SK-N-SH (cell line): ENCODE data around the gene ZNF142. TPM values are rescaled to one million over a fixed set of nuclear protein-coding genes. Genes with fewer than 3 reads are reported as not detected.

Experiments
- CTCF ChIA-PET: fragments of 300-600, 350-600 bp; formaldehyde crosslinking; extraction: SDS; loops from one replicate; lab custom pipeline; 2021; lab: Yijun Ruan, JAX
- POLR2A ChIA-PET: fragments of 350-600 bp; sonication (Branson Sonifier 250); formaldehyde crosslinking; extraction: SDS; loops from one replicate; lab custom pipeline; 2020; ENCODE audit warnings: antibody characterized with exemption, inconsistent platforms; lab: Yijun Ruan, JAX
- DNase-seq: peaks from one replicate; pipeline ENCODE4 v3.0.0; 2012
- H2AFZ ChIP-seq: fragments of 200-600 bp; sonication (generic); 2 replicates; pipeline ENCODE4 v1.8.1; 2016; ENCODE audit warnings: antibody characterized with exemption, mild to moderate bottlenecking, low read depth
- H3F3A ChIP-seq: fragments of 200-600 bp; sonication (generic); replicated peaks from 2 replicates; pipeline ENCODE3; 2016; ENCODE audit warnings: antibody characterized with exemption, mild to moderate bottlenecking; ENCODE audit not compliant: insufficient read depth
- H3K27ac ChIP-seq, 2 experiments: fragments of 200-500 bp in 1 of 2; fragments of 200-600 bp in 1 of 2; sonication (Bioruptor generic) in 1 of 2; sonication (generic), shearing (Covaris generic) in 1 of 2; 2 replicates each; pipeline versions ENCODE4 v1.5.1 to v1.6.1; 2014 to 2016; ENCODE audit warnings: low read depth in 2 of 2, inconsistent platforms in 1 of 2, low read length in 1 of 2, mild to moderate bottlenecking in 1 of 2, mixed read lengths in 1 of 2
- H3K27me3 ChIP-seq: fragments of 200-600 bp; sonication (generic), shearing (Covaris generic); 2 replicates; pipeline ENCODE4 v1.6.1; 2016; ENCODE audit warnings: mixed run types; ENCODE audit not compliant: insufficient read depth
- H3K36me3 ChIP-seq, 2 experiments: fragments of 200-500 bp in 1 of 2; fragments of 200-600 bp in 1 of 2; sonication (Bioruptor generic) in 1 of 2; sonication (generic) in 1 of 2; replicated peaks in 1 of 2; 2 replicates each; pipeline versions ENCODE3 to v1.5.1; 2014 to 2016; ENCODE audit warnings: low read length in 1 of 2, mild to moderate bottlenecking in 1 of 2; ENCODE audit not compliant: insufficient read depth in 2 of 2, control insufficient read depth in 1 of 2
- H3K4me1 ChIP-seq, 2 experiments: fragments of 200-500 bp in 1 of 2; fragments of 200-600 bp in 1 of 2; sonication (Bioruptor generic) in 1 of 2; sonication (generic), shearing (Covaris generic) in 1 of 2; 2 replicates each; pipeline versions ENCODE4 v1.5.1 to v1.6.1; 2014 to 2016; ENCODE audit warnings: low read depth in 1 of 2, low read length in 1 of 2, mixed run types in 1 of 2; ENCODE audit not compliant: insufficient read depth in 2 of 2, control insufficient read depth in 1 of 2
- H3K4me2 ChIP-seq: fragments of 200-600 bp; sonication (generic), shearing (Covaris generic); 2 replicates; pipeline ENCODE4 v1.6.1; 2017; ENCODE audit warnings: mixed run types
- H3K4me3 ChIP-seq, 2 experiments: fragments of 200-500 bp in 1 of 2; fragments of 200-600 bp in 1 of 2; sonication (Bioruptor generic) in 1 of 2; sonication (generic), shearing (Covaris generic) in 1 of 2; 2 replicates each; pipeline versions ENCODE4 v1.5.1 to v1.8.1; 2014 to 2016; ENCODE audit warnings: low read depth in 2 of 2, inconsistent platforms in 1 of 2, low read length in 1 of 2, mild to moderate bottlenecking in 1 of 2, mixed read lengths in 1 of 2, moderate library complexity in 1 of 2
- H3K79me2 ChIP-seq: fragments of 200-600 bp; sonication (generic); 2 replicates; pipeline ENCODE4 v1.8.1; 2017; ENCODE audit warnings: mild to moderate bottlenecking; ENCODE audit not compliant: insufficient read depth
- H3K9ac ChIP-seq: fragments of 200-600 bp; sonication (generic); 2 replicates; pipeline ENCODE4 v1.6.1; 2017; ENCODE audit warnings: mixed run types
- H3K9me2 ChIP-seq: fragments of 200-600 bp; sonication (generic); 2 replicates; pipeline ENCODE4 v1.6.1; 2017; ENCODE audit warnings: mixed run types
- H3K9me3 ChIP-seq: fragments of 200-600 bp; sonication (generic); 2 replicates; pipeline ENCODE4 v1.6.1; 2017; ENCODE audit warnings: mixed run types, mild to moderate bottlenecking, moderate library complexity
- H4K20me1 ChIP-seq: fragments of 200-600 bp; sonication (generic); 2 replicates; pipeline ENCODE4 v1.6.1; 2017; ENCODE audit warnings: mild to moderate bottlenecking, mixed run types; ENCODE audit not compliant: insufficient read depth
- ELF1 ChIP-seq: IDR thresholded peaks from 2 replicates; pipeline ENCODE4 v1.4.0; 2012
- FOXJ3 ChIP-seq: sonication (generic); formaldehyde crosslinking; IDR thresholded peaks from 2 replicates; pipeline ENCODE4 v1.5.1; 2020; ENCODE audit warnings: mild to moderate bottlenecking, missing genetic modification reagents
- FOXM1 ChIP-seq: IDR thresholded peaks from 2 replicates; pipeline ENCODE4 v1.4.0; 2012; ENCODE audit warnings: low read depth, mild to moderate bottlenecking
- GABPA ChIP-seq: IDR thresholded peaks from 2 replicates; pipeline ENCODE4 v1.4.0; 2012; ENCODE audit warnings: low read depth, mild to moderate bottlenecking
- GATA2 ChIP-seq: sonication (generic); formaldehyde crosslinking; IDR thresholded peaks from 2 replicates; pipeline ENCODE4 v1.5.0; 2020; ENCODE audit warnings: mild to moderate bottlenecking, missing genetic modification reagents
- JUND ChIP-seq: IDR thresholded peaks from 2 replicates; pipeline ENCODE4 v1.4.0; 2012
- MEF2A ChIP-seq: IDR thresholded peaks from 2 replicates; pipeline ENCODE4 v1.4.0; 2012; ENCODE audit warnings: low read depth, borderline replicate concordance
- MXI1 ChIP-seq: IDR thresholded peaks from 2 replicates; pipeline ENCODE4 v1.6.1; 2012; ENCODE audit warnings: mild to moderate bottlenecking, low read depth, low read length, improper control_type of control experiment
- NRF1 ChIP-seq: IDR thresholded peaks from 2 replicates; pipeline ENCODE4 v1.6.1; 2012; ENCODE audit warnings: low read depth, mild to moderate bottlenecking, low read length
- POLR2AphosphoS5 ChIP-seq: IDR thresholded peaks from 2 replicates; pipeline ENCODE4 v1.6.1; 2012; ENCODE audit warnings: low read depth, low read length
- RFX5 ChIP-seq: IDR thresholded peaks from 2 replicates; pipeline ENCODE4 v1.6.1; 2012; ENCODE audit warnings: mild to moderate bottlenecking, improper control_type of control experiment, low read length
- TAF1 ChIP-seq: IDR thresholded peaks from 2 replicates; pipeline ENCODE4 v1.6.1; 2012; ENCODE audit warnings: low read depth, mild to moderate bottlenecking, low read length, moderate library complexity, borderline replicate concordance
- TCF12 ChIP-seq: IDR thresholded peaks from 2 replicates; pipeline ENCODE4 v1.4.0; 2012
- TEAD4 ChIP-seq: IDR thresholded peaks from 2 replicates; pipeline ENCODE4 v1.4.0; 2012; ENCODE audit warnings: mild to moderate bottlenecking, borderline replicate concordance; ENCODE audit not compliant: insufficient read depth
- WGBS: methylation state at CpG from one replicate; pipeline ENCODE4 v1.1.6; 2017; ENCODE audit warnings: low lambda C conversion rate; 5-methylcytosine and 5-hydroxymethylcytosine counted together
- polyA plus RNA-seq, 3 experiments: library from polyadenylated mRNA; depleted of rRNA; stranded (reverse); fragments of >200 nt; gene quantifications; 2 replicates each; pipeline ENCODE4 v1.2.3, GENCODE V29; 2012
- TF ChIP-seq, protein P1 (sequence below): IDR thresholded peaks from 2 replicates; pipeline ENCODE4 v1.4.0; 2012; ENCODE audit warnings: low read depth
- TF ChIP-seq, protein P2 (sequence below): fragments of 150-350 bp; IDR thresholded peaks from 2 replicates; pipeline ENCODE4 v1.6.1; 2017; ENCODE audit warnings: antibody characterized with exemption, low read length, low read depth, borderline replicate concordance
- TF ChIP-seq, protein P3 (sequence below): IDR thresholded peaks from 2 replicates; pipeline ENCODE4 v1.4.0; 2012; ENCODE audit warnings: low read depth, borderline replicate concordance
- TF ChIP-seq, protein P4 (sequence below): IDR thresholded peaks from 2 replicates; pipeline ENCODE4; 2012

ZNF142 gene
- polyA plus RNA-seq, 1 of the 3 experiments (the other 2 are of a cell fraction) = 8.1 TPM

DNA sequence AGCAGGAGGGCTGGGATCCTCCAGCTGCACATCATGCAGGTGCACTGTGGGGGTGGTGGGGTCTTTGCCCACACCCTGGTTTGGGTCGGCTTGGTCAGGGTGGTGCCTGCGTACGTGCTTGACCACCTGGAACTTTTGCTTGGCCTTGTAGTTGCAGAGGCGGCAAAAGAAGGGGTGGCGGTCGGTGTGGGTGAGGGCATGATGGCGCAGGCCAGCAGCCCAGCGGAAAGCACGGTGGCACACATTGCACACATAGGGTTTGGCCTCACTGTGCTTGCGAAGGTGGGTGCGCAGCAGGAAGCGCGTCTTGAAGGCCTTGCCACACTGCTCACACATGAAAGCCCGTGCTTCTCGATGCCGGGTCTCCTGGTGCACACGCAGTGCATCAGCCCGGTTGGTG, 21.1 kb downstream of the ZNF142 start (continued):
- TF ChIP-seq GATA2 (CRISPR knock-in tag) = no peak
- no peak for TF ChIP-seq GABPA
- TF ChIP-seq ELF1 = no peak
- TF ChIP-seq, all 33 proteins: peak for 0

DNA sequence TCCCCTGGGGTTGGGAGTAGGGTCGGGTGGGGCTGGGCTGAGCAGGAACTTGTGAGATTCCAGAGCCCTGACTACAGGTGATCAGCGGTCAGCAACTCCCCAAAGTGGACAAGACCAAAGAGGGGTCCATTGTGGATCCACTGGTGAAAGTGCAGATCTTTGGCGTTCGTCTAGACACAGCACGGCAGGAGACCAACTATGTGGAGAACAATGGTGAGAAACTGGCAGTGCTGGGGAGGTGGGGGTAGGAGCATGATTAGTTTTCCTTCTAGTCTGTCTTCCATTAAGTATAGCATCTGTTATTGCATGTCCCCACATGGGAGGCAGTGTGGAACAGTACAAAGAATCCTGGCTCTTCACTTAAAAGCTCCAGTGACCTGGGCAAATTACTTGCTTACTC, 23.7 kb downstream of the ZNF142 start:
- H3K4me2 ChIP-seq = no peak overlapping the region
- peaks cover 0 to 4% of the 10 kb centered on the region in 2 experiments; a peak in 1 of 4 replicates for H3K4me1 ChIP-seq
- ChIA-PET CTCF (interaction anchor here (2.1 kb wide), 1 partner anchor 13 kb away, joined by 5 read pairs; no protein-coding TSS in a partner anchor), POLR2A (no interaction called here)
- no peak overlapping the region for H3K27ac ChIP-seq
- TF ChIP-seq POLR2AphosphoS5 = no peak
- no peak for TF ChIP-seq JUND
- TF ChIP-seq TAF1 = no peak
- TF ChIP-seq MXI1 = no peak
- no peak for TF ChIP-seq TEAD4
- TF ChIP-seq, protein P1, sequence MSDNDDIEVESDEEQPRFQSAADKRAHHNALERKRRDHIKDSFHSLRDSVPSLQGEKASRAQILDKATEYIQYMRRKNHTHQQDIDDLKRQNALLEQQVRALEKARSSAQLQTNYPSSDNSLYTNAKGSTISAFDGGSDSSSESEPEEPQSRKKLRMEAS = no peak
- no peak for TF ChIP-seq FOXJ3 (CRISPR knock-in tag)
- TF ChIP-seq FOXM1 = no peak
- TF ChIP-seq, protein P2, sequence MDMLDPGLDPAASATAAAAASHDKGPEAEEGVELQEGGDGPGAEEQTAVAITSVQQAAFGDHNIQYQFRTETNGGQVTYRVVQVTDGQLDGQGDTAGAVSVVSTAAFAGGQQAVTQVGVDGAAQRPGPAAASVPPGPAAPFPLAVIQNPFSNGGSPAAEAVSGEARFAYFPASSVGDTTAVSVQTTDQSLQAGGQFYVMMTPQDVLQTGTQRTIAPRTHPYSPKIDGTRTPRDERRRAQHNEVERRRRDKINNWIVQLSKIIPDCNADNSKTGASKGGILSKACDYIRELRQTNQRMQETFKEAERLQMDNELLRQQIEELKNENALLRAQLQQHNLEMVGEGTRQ = no peak
- TF ChIP-seq TCF12 = no peak
- no peak for TF ChIP-seq RFX5
- TF ChIP-seq GABPA = no peak
- TF ChIP-seq, protein P3, sequence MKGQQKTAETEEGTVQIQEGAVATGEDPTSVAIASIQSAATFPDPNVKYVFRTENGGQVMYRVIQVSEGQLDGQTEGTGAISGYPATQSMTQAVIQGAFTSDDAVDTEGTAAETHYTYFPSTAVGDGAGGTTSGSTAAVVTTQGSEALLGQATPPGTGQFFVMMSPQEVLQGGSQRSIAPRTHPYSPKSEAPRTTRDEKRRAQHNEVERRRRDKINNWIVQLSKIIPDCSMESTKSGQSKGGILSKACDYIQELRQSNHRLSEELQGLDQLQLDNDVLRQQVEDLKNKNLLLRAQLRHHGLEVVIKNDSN = no peak
- TF ChIP-seq, protein P4, sequence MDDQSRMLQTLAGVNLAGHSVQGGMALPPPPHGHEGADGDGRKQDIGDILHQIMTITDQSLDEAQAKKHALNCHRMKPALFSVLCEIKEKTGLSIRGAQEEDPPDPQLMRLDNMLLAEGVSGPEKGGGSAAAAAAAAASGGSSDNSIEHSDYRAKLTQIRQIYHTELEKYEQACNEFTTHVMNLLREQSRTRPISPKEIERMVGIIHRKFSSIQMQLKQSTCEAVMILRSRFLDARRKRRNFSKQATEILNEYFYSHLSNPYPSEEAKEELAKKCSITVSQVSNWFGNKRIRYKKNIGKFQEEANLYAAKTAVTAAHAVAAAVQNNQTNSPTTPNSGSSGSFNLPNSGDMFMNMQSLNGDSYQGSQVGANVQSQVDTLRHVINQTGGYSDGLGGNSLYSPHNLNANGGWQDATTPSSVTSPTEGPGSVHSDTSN = no peak
- no peak for TF ChIP-seq MEF2A
- TF ChIP-seq NRF1 = no peak
- peaks cover 30 to 65% of the 10 kb centered on the region in 2 experiments for H3K36me3 ChIP-seq
- H3K9me3 ChIP-seq = no peaks in the 10 kb centered on the region
- WGBS = 91% methylated on average over 5 of the region's 5 CpGs
- no peak overlapping the region for H2AFZ ChIP-seq
- H3F3A ChIP-seq = peaks cover 14% of the 10 kb centered on the region
- DNase-seq = no peak
- no peaks in the 10 kb centered on the region for H3K27me3 ChIP-seq
- no peaks in the 10 kb centered on the region for H3K79me2 ChIP-seq
- no peak overlapping the region for H3K4me3 ChIP-seq
- H3K9me2 ChIP-seq = no peaks in the 10 kb centered on the region
- H4K20me1 ChIP-seq = no peaks in the 10 kb centered on the region
- no peak overlapping the region for H3K9ac ChIP-seq
